Stomach smooth muscle (tissue), 2 donors: Measurements from ENCODE around the gene GPC3.
A peak's percentile ranks its signal among the peaks of the same experiment; 100 is the strongest.

ENCODE experiments used
- H3K27ac ChIP-seq: one replicate; pipeline ENCODE4 v1.7.0; 2013; ENCODE audit warnings: mild to moderate bottlenecking, low read length, inconsistent platforms
- H3K27me3 ChIP-seq, 2 donors: one replicate each; pipeline ENCODE4 v1.7.0; 2013; ENCODE audit warnings: low read length in 2 of 2; ENCODE audit not compliant: insufficient read depth in 2 of 2, control insufficient read depth in 1 of 2
- H3K36me3 ChIP-seq, 2 donors: one replicate each; pipeline ENCODE4 v1.7.0; 2013; ENCODE audit warnings: low read length in 2 of 2; ENCODE audit not compliant: control insufficient read depth in 2 of 2, insufficient read depth in 2 of 2
- H3K4me1 ChIP-seq: one replicate; pipeline ENCODE4 v1.7.0; 2013; ENCODE audit warnings: low read length; ENCODE audit not compliant: control insufficient read depth, insufficient read depth
- H3K4me3 ChIP-seq, 2 donors: one replicate each; pipeline ENCODE4 v1.7.0; 2013; ENCODE audit warnings: low read length in 2 of 2
- H3K9ac ChIP-seq, 2 donors: one replicate each; pipeline ENCODE4 v1.7.0; 2013; ENCODE audit warnings: low read length in 2 of 2, mild to moderate bottlenecking in 1 of 2
- H3K9me3 ChIP-seq, 2 donors: one replicate each; pipeline ENCODE4 v1.7.0; 2013; ENCODE audit warnings: low read length in 2 of 2; ENCODE audit not compliant: control insufficient read depth in 2 of 2
- donor health status: healthy.
- donor health status: Pancreatic carcinoma.

GPC3 gene

DNA sequence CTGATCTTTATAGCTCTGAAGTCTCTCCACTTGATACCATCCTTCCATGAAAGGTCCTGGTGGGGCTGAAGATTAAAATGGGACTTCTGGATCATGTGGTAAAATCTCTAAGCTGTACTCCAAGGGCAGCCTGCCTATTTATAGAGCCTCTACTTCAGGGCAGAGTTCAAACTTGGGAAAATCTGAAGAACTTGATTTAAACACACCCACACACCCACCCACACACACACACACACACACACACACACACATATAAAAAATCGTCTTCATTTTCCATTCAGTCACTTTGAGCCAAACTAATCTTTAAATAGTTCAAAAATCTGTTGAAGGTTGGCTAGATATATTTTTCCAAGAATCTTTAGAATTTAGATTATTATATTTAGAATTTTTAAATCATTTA, 335.2 kb downstream of the GPC3 start:
- Histone ChIP-seq H3K9me3 (no peaks in the 10 kb centered on the region), H3K9ac (no peak overlapping the region), H3K4me1 (peaks cover 5% of the 10 kb centered on the region), H3K36me3 (no peaks in the 10 kb centered on the region), H3K27ac (no peak overlapping the region), H3K27me3 (peaks cover 0 to 4% of the 10 kb centered on the region in 2 donors), H3K4me3 (no peak overlapping the region)

DNA sequence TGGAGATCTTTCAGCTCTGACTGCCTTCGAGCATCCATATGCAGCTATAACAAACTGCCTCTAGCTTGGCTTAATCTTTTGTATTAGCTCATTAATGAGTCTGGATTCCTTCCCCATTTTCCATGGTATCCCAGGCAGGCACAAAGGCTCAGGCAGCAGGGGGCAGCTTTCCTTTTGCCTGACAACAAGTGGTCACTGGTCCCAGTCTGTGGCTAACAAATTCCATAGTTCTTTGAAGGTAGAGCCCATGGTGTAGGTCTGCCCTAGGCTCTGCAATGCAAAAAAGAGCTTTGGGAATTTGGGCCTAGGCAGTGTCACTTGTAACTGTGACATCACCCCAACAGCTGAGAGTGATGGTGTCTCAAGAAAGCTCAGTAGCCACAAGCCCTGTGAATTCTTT, 335.7 kb downstream of the GPC3 start:
- Histone ChIP-seq H3K9me3 (no peaks in the 10 kb centered on the region), H3K9ac (no peak overlapping the region), H3K4me3 (no peak overlapping the region), H3K4me1 (peaks cover 5% of the 10 kb centered on the region), H3K36me3 (no peaks in the 10 kb centered on the region), H3K27me3 (peaks cover 0 to 4% of the 10 kb centered on the region in 2 donors), H3K27ac (no peak overlapping the region)

DNA sequence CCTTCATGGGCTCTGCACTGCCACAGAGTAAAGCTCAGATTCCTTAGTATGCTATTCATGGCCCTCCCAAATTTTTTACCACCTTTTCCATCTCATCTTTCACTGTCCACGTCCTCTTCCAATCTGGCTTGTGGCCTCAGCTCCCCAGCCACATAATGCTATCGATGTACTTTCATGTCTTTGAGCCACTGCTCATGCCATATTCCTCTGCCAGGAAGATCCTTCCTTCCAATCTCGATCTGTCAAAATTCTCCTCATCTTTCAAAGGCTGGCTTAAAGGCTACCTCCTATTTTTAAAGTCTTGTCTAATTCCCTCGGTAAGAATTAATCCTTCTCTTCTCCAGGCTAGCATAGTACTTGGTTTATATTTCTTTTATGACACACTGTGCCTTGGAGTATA, 336.8 kb downstream of the GPC3 start:
- Histone ChIP-seq H3K36me3 (no peaks in the 10 kb centered on the region), H3K9me3 (no peaks in the 10 kb centered on the region), H3K27me3 (peaks cover 0 to 4% of the 10 kb centered on the region in 2 donors), H3K4me3 (no peak overlapping the region), H3K27ac (no peak overlapping the region), H3K9ac (no peak overlapping the region), H3K4me1 (peaks cover 5% of the 10 kb centered on the region)

DNA sequence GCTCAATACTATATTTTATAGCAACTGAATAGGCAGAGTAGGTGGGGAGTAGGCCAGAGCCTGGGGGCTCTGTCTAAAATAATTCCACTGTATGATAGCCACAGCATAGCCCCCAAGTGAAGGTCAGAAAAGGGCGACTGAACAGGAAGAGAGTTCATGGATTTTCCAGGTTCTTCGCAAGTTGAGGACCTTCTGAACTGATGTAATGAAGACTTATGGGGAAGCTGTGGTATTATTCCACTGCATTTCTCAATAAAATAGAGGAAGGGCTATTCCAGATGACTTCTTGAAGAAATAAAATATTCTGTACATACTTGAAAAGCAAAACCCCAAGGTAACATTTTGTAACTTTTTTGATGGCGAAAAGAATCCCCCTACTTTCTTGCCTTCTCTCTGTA, 338.7 kb downstream of the GPC3 start:
- Histone ChIP-seq H3K9me3 (no peaks in the 10 kb centered on the region), H3K27ac (peak overlapping the region; percentile 31), H3K4me3 (no peak overlapping the region), H3K27me3 (peaks cover 0 to 4% of the 10 kb centered on the region in 2 donors), H3K36me3 (no peaks in the 10 kb centered on the region), H3K4me1 (peaks cover 5% of the 10 kb centered on the region), H3K9ac (no peak overlapping the region)

DNA sequence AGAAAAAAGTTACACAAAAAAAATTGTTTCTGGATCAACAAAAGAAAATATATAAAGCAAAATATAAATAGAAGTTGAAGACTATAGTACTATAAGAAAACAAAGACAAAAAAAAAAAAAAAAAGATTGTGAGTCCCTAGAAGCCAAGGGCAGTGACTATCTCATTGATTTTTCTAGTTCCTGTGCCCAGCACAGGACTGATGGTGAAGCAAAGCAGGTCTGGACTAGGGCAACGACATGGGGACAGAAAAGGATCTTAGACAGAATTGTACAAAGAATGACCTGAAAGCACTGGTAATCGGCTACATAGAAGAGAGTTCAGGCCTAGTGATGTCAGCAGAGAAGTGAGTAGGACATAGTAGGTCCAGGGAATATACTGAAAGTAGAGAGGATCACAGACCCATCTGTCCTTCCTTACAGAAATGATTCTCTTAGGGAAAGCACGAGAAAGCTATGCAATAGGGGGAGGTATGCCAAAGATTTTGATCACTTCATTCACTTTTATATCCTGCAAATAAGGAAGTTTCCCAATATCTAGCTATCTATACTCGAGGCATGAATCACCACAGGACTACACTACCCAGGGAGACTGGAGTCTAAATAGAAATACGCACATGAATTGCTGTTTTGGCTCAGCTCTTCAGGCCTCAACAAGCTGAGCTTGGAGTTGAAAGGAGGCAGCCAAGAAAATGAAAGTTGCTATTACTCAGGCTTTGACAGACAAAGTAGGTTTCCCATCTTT, 339.2 kb downstream of the GPC3 start:
- Histone ChIP-seq H3K36me3 (no peaks in the 10 kb centered on the region), H3K27ac (peak overlapping the region; percentile 31), H3K27me3 (peaks cover 0 to 4% of the 10 kb centered on the region in 2 donors), H3K9me3 (no peaks in the 10 kb centered on the region), H3K4me3 (peak overlapping the region in 1 of 2 donors; percentile 19), H3K9ac (no peak overlapping the region), H3K4me1 (peaks cover 5% of the 10 kb centered on the region)

DNA sequence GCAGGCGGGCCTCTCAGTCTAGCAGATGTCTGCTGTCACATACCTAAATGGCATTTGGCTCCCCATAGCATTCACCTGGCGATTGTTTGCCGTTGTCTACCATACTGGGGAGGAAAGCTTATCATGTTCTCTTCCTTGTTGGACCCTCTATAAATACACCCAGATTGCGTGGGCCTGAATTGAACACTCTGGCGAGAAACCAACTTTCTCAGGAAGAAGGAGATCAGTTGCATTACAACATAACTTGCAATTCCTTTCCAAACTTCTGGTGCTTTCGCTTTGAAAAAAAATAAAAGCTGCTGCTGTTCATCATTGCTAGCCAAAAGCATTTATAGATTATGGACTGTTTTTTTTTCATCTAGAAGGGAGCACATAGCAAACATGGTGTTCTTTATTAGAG, 340.1 kb downstream of the GPC3 start:
- H3K27me3 ChIP-seq = peaks cover 0 to 4% of the 10 kb centered on the region in 2 donors
- no peak overlapping the region for H3K27ac ChIP-seq
- H3K4me1 ChIP-seq = peaks cover 5% of the 10 kb centered on the region
- H3K9me3 ChIP-seq = no peaks in the 10 kb centered on the region
- no peak overlapping the region for H3K4me3 ChIP-seq
- no peak overlapping the region for H3K9ac ChIP-seq
- H3K36me3 ChIP-seq = no peaks in the 10 kb centered on the region

DNA sequence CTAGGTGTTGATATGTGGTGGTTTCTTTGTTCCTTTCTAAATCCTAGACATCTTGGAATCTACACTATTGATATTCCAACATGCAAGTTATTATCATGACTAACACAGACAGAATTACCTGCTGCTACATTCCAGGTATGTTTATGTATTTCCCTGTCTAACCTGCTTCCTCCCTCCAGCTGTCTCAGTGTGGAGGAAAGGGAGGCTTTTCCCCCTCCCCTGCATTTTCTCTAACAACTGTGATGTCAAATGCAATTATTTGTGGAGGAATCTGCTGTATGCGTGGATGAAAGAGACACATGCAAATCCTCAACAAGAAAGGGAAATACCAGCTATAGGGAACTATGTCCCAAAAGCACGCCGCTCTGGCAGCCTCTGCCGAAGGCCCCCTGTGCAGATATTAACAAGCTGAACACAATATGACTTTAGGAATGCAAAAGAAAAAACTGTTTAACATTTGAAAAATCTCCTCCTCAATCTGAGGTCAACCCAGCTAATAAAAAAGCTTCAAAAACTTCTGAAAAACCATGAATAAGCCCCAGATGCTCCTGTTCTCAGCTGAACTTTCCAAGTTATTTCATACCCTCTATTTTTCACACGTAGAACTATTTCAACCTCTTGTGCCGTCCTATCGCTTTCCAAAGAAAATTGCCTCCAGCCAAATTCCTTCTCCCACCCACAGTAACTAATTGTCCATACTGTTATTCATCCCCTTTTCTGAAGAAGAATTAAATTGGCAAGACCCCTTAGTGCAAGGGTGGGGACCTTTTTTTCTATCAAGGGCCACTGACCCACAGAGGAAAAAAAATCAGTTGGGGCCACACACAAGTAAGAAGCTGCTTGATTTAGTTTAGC, 345.0 kb downstream of the GPC3 start:
- no peaks in the 10 kb centered on the region for H3K4me1 ChIP-seq
- H3K27ac ChIP-seq = no peak overlapping the region
- H3K9me3 ChIP-seq = no peaks in the 10 kb centered on the region
- no peak overlapping the region for H3K4me3 ChIP-seq
- H3K36me3 ChIP-seq = no peaks in the 10 kb centered on the region
- H3K9ac ChIP-seq = no peak overlapping the region
- peaks cover 0 to 2% of the 10 kb centered on the region in 2 donors for H3K27me3 ChIP-seq

DNA sequence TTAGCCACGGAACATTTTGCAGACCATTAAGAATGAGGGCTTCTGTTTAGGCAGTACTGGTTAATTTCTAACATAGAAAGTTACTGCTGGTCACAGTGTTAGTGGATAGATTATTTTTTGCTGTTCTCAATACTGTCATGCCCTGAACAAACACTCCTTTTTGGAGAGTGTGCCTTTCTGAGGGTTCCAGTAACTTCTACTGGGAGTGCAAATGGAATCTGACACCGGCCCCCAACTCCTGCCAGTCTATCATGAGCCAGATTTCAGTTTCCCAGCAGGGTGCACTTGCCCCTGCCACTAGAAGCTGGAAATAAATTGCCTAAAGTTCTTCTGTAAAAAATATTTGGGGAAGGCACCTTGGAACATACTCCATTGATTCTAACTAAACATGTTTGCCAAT, 345.7 kb downstream of the GPC3 start:
- H3K9ac ChIP-seq = no peak overlapping the region
- no peak overlapping the region for H3K27ac ChIP-seq
- H3K4me3 ChIP-seq = no peak overlapping the region
- H3K27me3 ChIP-seq = peaks cover 0 to 2% of the 10 kb centered on the region in 2 donors
- no peaks in the 10 kb centered on the region for H3K9me3 ChIP-seq
- no peaks in the 10 kb centered on the region for H3K4me1 ChIP-seq
- no peaks in the 10 kb centered on the region for H3K36me3 ChIP-seq

DNA sequence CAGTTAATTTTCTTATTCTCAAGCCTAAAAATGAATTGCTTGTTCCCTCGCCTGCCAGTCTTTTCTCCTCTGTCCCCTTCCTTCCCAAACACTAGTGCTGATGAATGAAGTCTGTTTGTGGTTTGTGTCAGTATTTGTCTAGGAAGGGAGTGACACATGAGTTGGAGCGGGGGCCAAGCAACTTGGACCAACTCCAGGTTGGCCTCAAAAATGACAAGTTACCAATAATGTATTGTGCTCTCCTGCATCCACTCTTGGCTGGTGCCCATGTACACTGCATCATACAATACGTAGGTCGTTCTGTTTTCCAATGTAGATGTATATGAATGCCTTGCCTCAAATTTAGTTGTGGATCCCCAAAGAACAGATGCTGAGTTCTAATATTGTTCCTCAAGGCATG, 347.1 kb downstream of the GPC3 start:
- H3K9ac ChIP-seq = no peak overlapping the region
- no peak overlapping the region for H3K4me3 ChIP-seq
- H3K27ac ChIP-seq = no peak overlapping the region
- no peaks in the 10 kb centered on the region for H3K4me1 ChIP-seq
- peaks cover 0 to 2% of the 10 kb centered on the region in 2 donors for H3K27me3 ChIP-seq
- no peaks in the 10 kb centered on the region for H3K9me3 ChIP-seq
- no peaks in the 10 kb centered on the region for H3K36me3 ChIP-seq

DNA sequence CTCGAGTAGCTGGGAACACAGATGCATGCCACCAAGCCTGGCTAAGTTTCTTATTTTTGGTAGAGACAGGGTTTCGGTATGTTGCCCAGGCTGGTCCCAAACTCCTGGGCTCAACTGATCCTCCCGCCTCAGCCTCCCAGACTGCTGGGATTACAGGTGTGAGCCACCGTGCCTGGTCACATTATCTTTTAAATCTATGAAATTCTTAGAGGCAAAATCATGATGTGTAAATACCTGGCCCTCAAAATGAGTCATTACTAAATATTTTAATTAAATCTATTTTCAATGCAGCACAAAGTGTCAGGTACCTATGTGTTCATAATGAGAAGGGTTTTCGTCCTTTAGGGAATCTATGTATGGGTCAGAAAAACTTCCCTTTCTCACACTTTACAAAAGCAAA, 347.6 kb downstream of the GPC3 start:
- Histone ChIP-seq H3K9me3 (no peaks in the 10 kb centered on the region), H3K27me3 (peaks cover 0 to 2% of the 10 kb centered on the region in 2 donors), H3K9ac (no peak overlapping the region), H3K27ac (no peak overlapping the region), H3K4me3 (no peak overlapping the region), H3K36me3 (no peaks in the 10 kb centered on the region), H3K4me1 (no peaks in the 10 kb centered on the region)

DNA sequence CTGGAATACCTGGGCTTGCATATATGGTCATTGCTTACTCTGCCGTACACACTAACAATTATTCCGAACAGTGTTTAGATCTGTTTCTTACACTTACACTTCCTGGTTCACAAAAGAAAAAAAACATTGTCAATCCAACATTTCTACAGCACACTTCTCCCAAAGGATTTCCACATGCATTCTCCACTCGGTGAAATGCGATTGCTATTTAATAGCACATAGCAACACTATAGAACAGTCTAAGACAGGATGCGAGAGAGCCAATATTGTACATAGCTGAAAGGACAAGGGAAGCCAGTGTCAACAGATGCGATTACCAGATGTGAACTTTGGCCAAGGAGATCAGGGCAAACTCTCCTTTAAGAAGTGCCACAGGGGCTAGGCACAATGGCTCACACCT, 349.4 kb downstream of the GPC3 start:
- Histone ChIP-seq H3K27me3 (peaks cover 0 to 2% of the 10 kb centered on the region in 2 donors), H3K4me1 (no peaks in the 10 kb centered on the region), H3K27ac (no peak overlapping the region), H3K36me3 (no peaks in the 10 kb centered on the region), H3K9ac (no peak overlapping the region), H3K9me3 (no peaks in the 10 kb centered on the region), H3K4me3 (no peak overlapping the region)
